Sigmoid colon (tissue), 7 donors: ENCODE results near the gene PAQR7. TPM values are rescaled to one million over a fixed set of nuclear protein-coding genes. Genes with fewer than 3 reads are reported as not detected.

Experiments
- DNase-seq: peaks from one replicate; pipeline ENCODE4 v3.0.0-alpha.2; 2019
- H3K27ac ChIP-seq, 4 donors: fragments of 200-600 bp; sonication (generic); one replicate each; pipeline ENCODE4 v1.5.1; 2016 to 2019; ENCODE audit warnings: mild to moderate bottlenecking in 1 of 4
- H3K27me3 ChIP-seq, 3 donors: fragments of 200-600 bp; sonication (generic); one replicate each; pipeline ENCODE4 v1.5.1; 2019; ENCODE audit warnings: mild to moderate bottlenecking in 1 of 3
- H3K36me3 ChIP-seq, 4 donors: fragments of 200-600 bp; sonication (generic); one replicate each; pipeline ENCODE4 v1.5.1; 2016 to 2019
- H3K4me1 ChIP-seq, 4 donors: fragments of 200-600 bp; sonication (generic); one replicate each; pipeline ENCODE4 v1.5.1; 2017 to 2019
- H3K4me3 ChIP-seq, 4 donors: fragments of 200-600 bp; sonication (generic); one replicate each; pipeline ENCODE4 v1.5.1; 2017 to 2019; ENCODE audit warnings: mild to moderate bottlenecking in 2 of 4, moderate library complexity in 1 of 4
- H3K9me3 ChIP-seq, 4 donors: fragments of 200-600 bp in 3 of 4; sonication (generic) in 3 of 4; one replicate each; pipeline versions ENCODE4 v1.5.1 to v1.6.1; 2013 to 2019
- EP300 ChIP-seq, 4 donors: sonication (generic); formaldehyde crosslinking; IDR thresholded peaks; one replicate each; pipeline ENCODE4 v1.6.1; 2017; ENCODE audit warnings: antibody characterized with exemption in 4 of 4
- POLR2A ChIP-seq, 2 donors: fragments of 450-650 bp; IDR thresholded peaks; one replicate each; pipeline ENCODE4 v1.6.1; 2016; ENCODE audit warnings: antibody characterized with exemption in 2 of 2, mild to moderate bottlenecking in 2 of 2, moderate library complexity in 2 of 2
- POLR2AphosphoS5 ChIP-seq, 4 donors: sonication (generic); formaldehyde crosslinking; IDR thresholded peaks; one replicate each; pipeline ENCODE4 v1.6.1; 2017; ENCODE audit warnings: antibody characterized with exemption in 4 of 4
- WGBS, 2 donors: extraction: QIAGEN DNeasy Blood & Tissue Kit; methylation state at CpG; one replicate each; pipeline ENCODE4 v1.1.7; 2013; 5-methylcytosine and 5-hydroxymethylcytosine counted together
- intact Hi-C: fragments of 100-400 bp; cut with DNase I; formaldehyde crosslinking; loops from one replicate; pipeline ENCODE4 v1.15.1; 2023
- polyA plus RNA-seq, 3 donors: library from polyadenylated mRNA; stranded (reverse); fragments of 200-250 nt; gene quantifications; one replicate each; pipeline ENCODE4 v1.2.3, GENCODE V29; 2013
- total RNA-seq, 4 donors: library from RNA; depleted of rRNA; stranded (reverse); fragments of >200 nt; gene quantifications; one replicate each; pipeline ENCODE4 v1.1.0, GENCODE V29; 2016
- TF ChIP-seq, protein P1 (sequence below), 4 experiments: fragments of 450-650 bp in 3 of 4; fragments of 200-600 bp in 1 of 4; IDR thresholded peaks; one replicate each; pipeline ENCODE4 v1.5.1; 2016 to 2019; ENCODE audit warnings: antibody characterized with exemption in 4 of 4, mild to moderate bottlenecking in 3 of 4, moderate library complexity in 2 of 4
- donor health status: healthy with polysubstance abuse.
- donor health status: Bipolar disorder and iron deficiency.
- donor health status: healthy.

The PAQR7 gene
- total and polyA plus RNA-seq, 7 donors = 0.92 to 9.4 (median 4.3) TPM

DNA sequence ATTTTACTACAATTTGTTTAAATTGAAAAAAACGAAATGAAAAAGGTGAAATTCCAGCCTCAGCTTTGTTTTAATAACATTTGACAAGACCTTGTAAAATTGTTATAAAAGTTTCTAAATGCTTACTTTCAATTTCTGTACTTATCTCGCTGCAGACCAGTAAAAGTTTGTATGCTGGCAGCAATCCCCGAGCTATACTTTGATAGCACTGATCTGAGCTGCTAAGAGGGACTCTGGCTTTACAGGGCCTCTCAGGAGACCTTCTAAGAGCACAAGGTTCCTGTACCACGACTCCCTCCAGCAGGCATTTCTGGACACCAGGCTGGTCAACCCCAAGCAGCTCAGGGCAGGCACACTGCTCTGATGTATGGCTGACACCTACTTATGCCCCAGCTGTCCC is 17.6 kb upstream of the PAQR7 start:
- no peak overlapping the region for H3K4me3 ChIP-seq
- intact Hi-C loops = no loop called here
- no peaks in the 10 kb centered on the region for H3K9me3 ChIP-seq
- peaks cover 0 to 31% (median 27%) of the 10 kb centered on the region in 4 donors for H3K4me1 ChIP-seq
- TF ChIP-seq POLR2A (IDR thresholded peaks at IDR 0.05) (no peak), POLR2AphosphoS5 (IDR thresholded peaks at IDR 0.05) (no peak), EP300 (IDR thresholded peaks at IDR 0.05) (no peak)
- TF ChIP-seq, protein P1, sequence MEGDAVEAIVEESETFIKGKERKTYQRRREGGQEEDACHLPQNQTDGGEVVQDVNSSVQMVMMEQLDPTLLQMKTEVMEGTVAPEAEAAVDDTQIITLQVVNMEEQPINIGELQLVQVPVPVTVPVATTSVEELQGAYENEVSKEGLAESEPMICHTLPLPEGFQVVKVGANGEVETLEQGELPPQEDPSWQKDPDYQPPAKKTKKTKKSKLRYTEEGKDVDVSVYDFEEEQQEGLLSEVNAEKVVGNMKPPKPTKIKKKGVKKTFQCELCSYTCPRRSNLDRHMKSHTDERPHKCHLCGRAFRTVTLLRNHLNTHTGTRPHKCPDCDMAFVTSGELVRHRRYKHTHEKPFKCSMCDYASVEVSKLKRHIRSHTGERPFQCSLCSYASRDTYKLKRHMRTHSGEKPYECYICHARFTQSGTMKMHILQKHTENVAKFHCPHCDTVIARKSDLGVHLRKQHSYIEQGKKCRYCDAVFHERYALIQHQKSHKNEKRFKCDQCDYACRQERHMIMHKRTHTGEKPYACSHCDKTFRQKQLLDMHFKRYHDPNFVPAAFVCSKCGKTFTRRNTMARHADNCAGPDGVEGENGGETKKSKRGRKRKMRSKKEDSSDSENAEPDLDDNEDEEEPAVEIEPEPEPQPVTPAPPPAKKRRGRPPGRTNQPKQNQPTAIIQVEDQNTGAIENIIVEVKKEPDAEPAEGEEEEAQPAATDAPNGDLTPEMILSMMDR (IDR thresholded peaks at IDR 0.05) = no peak
- 20 to 64% methylated on average over 4 of the region's 4 CpGs for WGBS, 2 donors
- peak; percentile 44 for DNase-seq
- no peaks in the 10 kb centered on the region for H3K27me3 ChIP-seq
- peaks cover 0 to under 1% (median 0%) of the 10 kb centered on the region in 4 donors for H3K36me3 ChIP-seq
- H3K27ac ChIP-seq = peak overlapping the region; percentile 50 to 88 (median 84)

DNA sequence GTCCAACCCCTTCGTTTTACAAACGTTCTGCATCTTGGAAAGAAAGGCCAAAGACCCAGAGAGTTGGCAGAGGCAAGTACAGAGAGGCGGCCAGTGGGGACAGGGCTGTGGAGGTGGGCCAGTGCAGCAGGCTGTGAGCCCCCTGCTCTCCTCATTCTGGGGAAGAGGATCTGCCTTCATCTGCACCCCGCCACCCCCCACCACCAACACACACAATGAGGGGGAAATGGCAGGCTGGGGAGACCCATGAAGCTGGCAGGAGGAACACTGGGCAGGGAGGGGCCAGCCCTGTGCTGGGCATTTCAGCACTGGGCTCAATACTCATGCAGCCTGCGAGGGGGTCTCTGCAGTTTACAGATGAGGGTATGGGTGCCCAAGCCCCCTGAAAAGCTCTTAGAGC is 16.1 kb upstream of the PAQR7 start:
- WGBS, 2 donors = 85 to 87% methylated on average over 5 of the region's 5 CpGs
- Histone ChIP-seq H3K4me1 (peaks cover 0 to 31% (median 27%) of the 10 kb centered on the region in 4 donors), H3K27ac (peak overlapping the region; percentile 81 to 88 (median 84)), H3K9me3 (no peaks in the 10 kb centered on the region), H3K36me3 (no peaks in the 10 kb centered on the region), H3K27me3 (no peaks in the 10 kb centered on the region), H3K4me3 (no peak overlapping the region)
- DNase-seq = peak; percentile 53
- intact Hi-C loops = no loop called here
- TF ChIP-seq POLR2A (IDR thresholded peaks at IDR 0.05) (no peak), EP300 (IDR thresholded peaks at IDR 0.05) (no peak)
- TF ChIP-seq, protein P1 (IDR thresholded peaks at IDR 0.05) = no peak

DNA sequence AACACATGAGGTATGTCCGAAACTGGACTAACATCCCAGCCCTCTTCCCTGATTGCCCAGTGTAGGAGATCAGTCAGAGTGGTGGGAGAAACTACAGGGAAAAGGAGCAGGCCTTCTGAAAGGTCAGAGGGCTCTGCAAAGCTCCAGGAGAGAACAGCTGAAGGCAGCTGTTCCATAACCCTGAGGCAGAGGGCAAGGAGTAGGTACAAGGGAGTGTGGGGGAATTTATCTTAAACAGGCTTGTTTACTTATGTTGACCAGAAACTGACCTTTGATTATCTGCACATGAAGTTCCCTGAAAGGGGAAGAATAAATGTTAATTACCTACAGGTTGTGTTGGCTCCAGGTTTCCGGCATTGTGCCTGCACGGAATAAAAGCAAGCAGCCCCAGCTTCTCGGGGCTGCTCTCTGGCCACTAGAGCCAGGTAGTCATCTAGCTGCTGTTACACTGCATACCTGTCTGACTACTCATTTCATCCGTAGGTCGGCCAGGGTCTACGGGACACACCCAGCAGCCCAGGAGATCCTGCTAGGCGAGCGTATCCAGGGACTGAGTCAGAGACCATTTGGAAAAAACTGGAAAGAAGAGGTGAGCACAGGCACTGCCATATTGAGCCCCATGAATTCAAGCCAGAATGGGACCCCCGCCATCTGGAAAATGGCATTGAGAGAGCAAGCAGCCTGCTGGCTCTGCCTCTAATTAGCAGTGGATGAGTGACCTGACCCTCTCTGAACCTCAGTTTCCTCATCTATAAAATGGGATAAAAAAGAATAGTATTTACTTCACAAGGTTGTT is 14.9 kb upstream of the PAQR7 start:
- intact Hi-C loops = no loop called here

DNA sequence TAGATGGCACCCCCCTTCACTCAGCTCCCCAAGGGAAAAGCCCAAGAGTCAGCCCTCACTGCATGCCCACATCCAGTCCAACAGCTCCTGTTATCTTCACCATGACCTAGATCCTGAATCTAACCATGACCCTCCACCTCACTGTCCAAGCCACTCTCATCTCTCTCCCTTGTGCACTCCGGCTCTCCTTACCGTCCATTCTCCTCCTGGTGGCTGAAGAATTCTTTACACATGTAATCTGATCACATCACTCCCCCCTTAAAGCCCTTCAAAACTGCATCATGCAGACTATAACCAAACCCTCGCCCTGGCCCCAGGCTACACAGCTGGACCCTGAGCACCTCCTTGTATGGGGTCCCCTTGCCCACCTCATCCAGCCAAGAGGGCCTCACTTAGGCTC is 14.0 kb upstream of the PAQR7 start:
- TF ChIP-seq POLR2A (IDR thresholded peaks at IDR 0.05) = no peak
- TF ChIP-seq, protein P1 (IDR thresholded peaks at IDR 0.05) = no peak
- TF ChIP-seq EP300 (IDR thresholded peaks at IDR 0.05) = no peak
- no peak for TF ChIP-seq POLR2AphosphoS5 (IDR thresholded peaks at IDR 0.05)
- Histone ChIP-seq H3K27me3 (no peaks in the 10 kb centered on the region), H3K9me3 (no peaks in the 10 kb centered on the region), H3K27ac (no peak overlapping the region), H3K36me3 (no peaks in the 10 kb centered on the region), H3K4me1 (peaks cover 0 to 18% (median 18%) of the 10 kb centered on the region in 4 donors), H3K4me3 (no peak overlapping the region)
- intact Hi-C loops = no loop called here
- DNase-seq = peak; percentile 41
- WGBS, 2 donors = 83 to 88% methylated on average over 3 of the region's 3 CpGs

More for the DNA sequence above, 14.9 kb upstream of the PAQR7 start:
- no peak for TF ChIP-seq POLR2AphosphoS5 (IDR thresholded peaks at IDR 0.05)
- no peak for TF ChIP-seq POLR2A (IDR thresholded peaks at IDR 0.05)
- TF ChIP-seq, protein P1 (IDR thresholded peaks at IDR 0.05) = no peak
- no peak for TF ChIP-seq EP300 (IDR thresholded peaks at IDR 0.05)
- H3K27ac ChIP-seq = no peak overlapping the region
- WGBS, 2 donors = 27 to 70% methylated on average over 10 of the region's 10 CpGs
- H3K36me3 ChIP-seq = no peaks in the 10 kb centered on the region
- DNase-seq = peak; percentile 42
- H3K9me3 ChIP-seq = no peaks in the 10 kb centered on the region
- H3K4me3 ChIP-seq = no peak overlapping the region
- H3K4me1 ChIP-seq = peaks cover 0 to 23% (median 22%) of the 10 kb centered on the region in 4 donors
- H3K27me3 ChIP-seq = no peaks in the 10 kb centered on the region
